GM12892 (cell line): ENCODE results near the gene FAIM2.

Source experiments
- DNase-seq: peaks from one replicate; pipeline ENCODE4 v3.0.0; 2011; ENCODE audit not compliant: insufficient read length
- FAIRE-seq: peaks from 2 replicates; lab custom pipeline; 2011; peaks lifted over from hg19 to GRCh38; lab: Jason Lieb, UNC
- POLR2A ChIP-seq: IDR thresholded peaks from 2 replicates; pipeline ENCODE4 v1.6.1; 2011; ENCODE audit warnings: low read depth, low read length, control low read depth
- POLR2AphosphoS5 ChIP-seq: IDR thresholded peaks from 2 replicates; pipeline ENCODE4 v1.6.1; 2011; ENCODE audit warnings: low read depth, low read length, control low read depth
- TAF1 ChIP-seq: IDR thresholded peaks from 2 replicates; pipeline ENCODE4 v1.6.1; 2011; ENCODE audit warnings: low read depth, mild to moderate bottlenecking, control low read depth, low read length, borderline replicate concordance

FAIM2 gene

DNA sequence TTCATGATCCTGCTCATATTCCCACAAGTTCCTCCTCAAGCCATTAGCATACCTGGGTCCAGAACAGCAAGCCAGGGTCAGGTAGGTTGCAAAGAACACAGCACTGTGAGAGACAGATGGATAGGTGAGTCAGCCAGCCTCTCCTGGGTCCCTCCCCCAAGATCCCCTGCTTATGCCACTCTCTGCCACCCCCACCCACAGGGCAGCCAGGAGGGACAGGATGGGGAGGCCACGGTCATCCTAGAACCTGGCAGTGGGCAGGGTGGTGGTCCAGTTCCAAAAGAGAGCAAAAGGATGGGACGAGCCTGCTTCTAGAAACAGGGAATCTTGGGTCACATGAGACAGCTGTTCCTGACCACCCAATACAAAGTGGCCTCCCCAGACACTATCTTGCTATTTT is 12.7 kb downstream of the FAIM2 start:
- TF ChIP-seq POLR2AphosphoS5 (no peak), TAF1 (no peak), POLR2A (no peak)
- FAIRE-seq, result no peak
- no peak for DNase-seq

- TF ChIP-seq POLR2A (no peak), POLR2AphosphoS5 (no peak), TAF1 (no peak)
- FAIRE-seq, result no peak
- DNase-seq, result no peak
These were observed 13.6 kb downstream of the FAIM2 start for GRCh38 chr12:49890096-49890461.

GRCh38 chr12:49889361-49890095 is 14.2 kb downstream of the FAIM2 start:
- no peak for TF ChIP-seq POLR2AphosphoS5
- no peak for TF ChIP-seq POLR2A
- no peak for DNase-seq
- FAIRE-seq, result no peak

- DNase-seq, result no peak
- FAIRE-seq, result no peak
- TF ChIP-seq TAF1, result no peak
- no peak for TF ChIP-seq POLR2AphosphoS5
- TF ChIP-seq POLR2A, result no peak
These were observed 15.1 kb downstream of the FAIM2 start for GRCh38 chr12:49888461-49889151.

DNA sequence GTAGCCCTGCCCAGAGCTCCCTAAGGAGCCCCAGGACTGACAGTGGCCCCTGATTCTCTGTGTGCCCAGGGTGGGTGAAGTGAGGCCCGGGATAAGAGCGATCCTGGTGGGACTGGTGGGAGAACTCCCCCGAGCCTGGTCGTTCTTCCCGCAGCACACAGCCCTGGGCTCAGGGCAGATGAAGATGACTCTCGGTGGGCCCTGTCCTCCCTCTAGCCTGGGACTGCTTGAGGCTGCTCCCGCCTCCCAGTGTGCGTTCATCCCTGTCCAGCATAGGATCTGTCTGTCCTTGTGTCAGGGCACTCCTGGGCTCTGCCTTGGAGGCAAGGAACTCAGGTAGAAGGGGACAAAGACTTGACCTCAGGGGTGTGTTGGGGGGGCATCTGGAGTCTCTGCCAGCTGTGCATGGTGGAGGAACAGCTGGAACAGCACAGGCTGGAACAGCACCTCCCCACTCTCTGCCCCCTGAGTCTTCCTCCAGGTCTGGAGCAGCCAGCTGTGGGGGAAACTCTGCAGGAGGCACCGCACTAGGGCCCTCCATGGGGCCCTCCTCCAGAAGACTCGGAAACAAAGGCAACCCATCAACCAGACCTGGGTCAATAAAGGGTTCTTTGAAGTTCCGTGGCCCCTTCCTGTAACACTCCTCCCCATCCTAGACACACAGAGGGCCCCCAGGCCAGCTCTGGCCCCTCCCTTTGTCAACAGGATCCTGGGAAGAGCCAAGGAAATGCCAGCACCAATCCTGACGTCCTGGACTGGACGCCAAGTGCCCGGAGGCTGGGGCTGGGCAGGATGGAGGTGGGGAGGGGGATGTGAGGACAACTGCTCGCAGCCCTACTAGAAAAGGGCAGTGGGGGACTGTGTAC is 15.9 kb downstream of the FAIM2 start:
- DNase-seq (no peak), FAIRE-seq (no peak)
- TF ChIP-seq POLR2A, result no peak
- no peak for TF ChIP-seq POLR2AphosphoS5
- no peak for TF ChIP-seq TAF1

DNA sequence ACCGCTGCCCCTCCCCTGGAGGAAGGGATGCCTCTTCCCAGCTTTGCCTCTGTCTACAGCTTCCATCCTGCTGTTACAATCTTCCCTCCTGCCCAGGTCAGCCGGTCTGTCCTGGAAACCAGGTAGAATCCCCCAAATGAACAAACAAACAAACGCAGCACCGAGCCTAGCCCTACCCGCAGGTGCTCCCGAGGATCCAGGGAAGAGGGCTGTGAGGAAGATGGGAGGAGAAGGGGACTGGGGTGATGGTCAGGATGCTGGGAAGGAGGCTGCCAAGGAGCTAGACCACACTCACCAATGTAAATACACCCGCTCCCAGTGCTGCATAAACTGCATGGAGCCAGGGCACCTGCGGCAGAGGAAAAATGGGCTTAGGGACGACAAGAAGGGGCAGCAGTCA is 16.6 kb downstream of the FAIM2 start:
- DNase-seq, result no peak
- TF ChIP-seq TAF1, result no peak
- TF ChIP-seq POLR2A, result no peak
- no peak for TF ChIP-seq POLR2AphosphoS5
- FAIRE-seq, result no peak

DNA sequence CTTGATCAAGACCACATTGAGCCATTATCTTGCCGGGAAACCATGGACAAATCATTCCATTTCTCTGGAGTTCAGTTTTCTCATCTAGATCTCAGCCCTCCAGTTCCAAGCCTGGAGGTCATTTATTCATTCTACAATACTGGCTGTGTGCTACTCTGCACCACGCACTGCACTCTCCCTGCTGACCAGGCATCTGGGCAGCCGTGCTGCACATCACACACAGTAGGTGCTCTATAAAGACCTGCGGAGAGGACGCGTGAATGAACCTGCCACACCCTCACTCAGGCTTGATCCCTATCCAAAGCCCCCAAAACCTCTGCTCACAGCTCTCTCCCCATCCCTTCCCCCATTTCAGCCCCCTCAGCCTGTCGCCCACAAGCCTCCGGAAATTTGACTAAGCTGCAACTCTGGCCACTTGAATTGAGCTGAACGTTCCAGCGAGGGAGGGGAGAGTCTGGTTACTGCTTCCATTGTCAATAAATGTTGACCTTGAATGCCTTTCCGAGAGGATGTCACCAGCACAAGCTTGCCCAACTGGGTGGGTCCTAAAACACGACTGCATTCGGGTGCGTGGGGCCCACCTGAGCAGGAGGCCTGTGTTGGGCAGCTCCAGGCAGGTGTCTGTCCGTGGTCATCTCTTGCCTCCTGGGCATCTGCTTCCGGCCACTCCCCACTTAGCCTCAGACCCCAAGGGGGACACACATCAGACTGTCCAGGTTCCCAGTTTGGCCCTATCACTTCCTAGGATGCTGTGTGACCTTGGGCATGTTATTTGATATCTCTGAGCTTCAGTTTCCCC is 17.8 kb downstream of the FAIM2 start:
- TF ChIP-seq POLR2AphosphoS5, result no peak
- DNase-seq, result no peak
- no peak for FAIRE-seq

GRCh38 chr12:49885118-49885517 is 18.6 kb downstream of the FAIM2 start:
- no peak for TF ChIP-seq TAF1
- TF ChIP-seq POLR2A, result no peak
- TF ChIP-seq POLR2AphosphoS5, result no peak
- DNase-seq, result no peak

GRCh38 chr12:49882851-49883464 is 20.7 kb downstream of the FAIM2 start:
- DNase-seq (no peak), FAIRE-seq (no peak)
- no peak for TF ChIP-seq POLR2A
- no peak for TF ChIP-seq POLR2AphosphoS5
- no peak for TF ChIP-seq TAF1

More at GRCh38 chr12:49885118-49885517, 18.6 kb downstream of the FAIM2 start:
- no peak for FAIRE-seq

- FAIRE-seq (no peak), DNase-seq (no peak)
- no peak for TF ChIP-seq POLR2AphosphoS5
- TF ChIP-seq TAF1, result no peak
- TF ChIP-seq POLR2A, result no peak
These were observed 21.4 kb downstream of the FAIM2 start for GRCh38 chr12:49882248-49882850.
